ENCODE measurements around the gene UBE2QL1. TPM values are rescaled to one million over a fixed set of nuclear protein-coding genes. Genes with fewer than 3 reads are reported as not detected.
A peak's percentile ranks its signal among the peaks of the same experiment; 100 is the strongest.

UBE2QL1 gene
- total RNA-seq, 1 donor from 2014 or later: 5.6 TPM

DNA sequence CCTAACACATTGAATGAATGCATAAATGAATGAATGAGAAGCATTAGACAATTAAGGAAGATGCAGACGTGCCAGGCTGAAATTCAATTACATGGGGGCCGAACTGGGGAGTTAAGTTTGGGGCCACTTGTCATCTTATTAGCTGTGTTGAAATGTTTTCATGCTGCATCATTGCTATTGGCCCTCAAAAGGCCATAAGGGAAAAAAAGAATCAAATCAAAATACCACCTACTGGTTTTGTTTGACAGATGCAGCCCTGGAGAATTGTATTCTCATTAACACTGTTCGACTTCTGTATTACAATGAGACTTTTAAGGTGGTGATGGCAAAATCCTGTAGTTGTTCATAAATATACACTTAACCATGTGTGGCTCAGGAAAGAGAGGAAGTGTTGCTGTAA lies 38.4 kb downstream of the UBE2QL1 start:
- Mint-ChIP-seq H3K4me3 (no peak overlapping the region), H3K27ac (no peak overlapping the region), H3K4me1 (ENCODE audit: unreplicated experiment) (peaks cover 41% of the 10 kb centered on the region), H3K36me3 (no peaks in the 10 kb centered on the region), H3K9me3 (no peaks in the 10 kb centered on the region), H3K27me3 (peaks cover 24% of the 10 kb centered on the region)
- TF ChIP-seq, protein P1, sequence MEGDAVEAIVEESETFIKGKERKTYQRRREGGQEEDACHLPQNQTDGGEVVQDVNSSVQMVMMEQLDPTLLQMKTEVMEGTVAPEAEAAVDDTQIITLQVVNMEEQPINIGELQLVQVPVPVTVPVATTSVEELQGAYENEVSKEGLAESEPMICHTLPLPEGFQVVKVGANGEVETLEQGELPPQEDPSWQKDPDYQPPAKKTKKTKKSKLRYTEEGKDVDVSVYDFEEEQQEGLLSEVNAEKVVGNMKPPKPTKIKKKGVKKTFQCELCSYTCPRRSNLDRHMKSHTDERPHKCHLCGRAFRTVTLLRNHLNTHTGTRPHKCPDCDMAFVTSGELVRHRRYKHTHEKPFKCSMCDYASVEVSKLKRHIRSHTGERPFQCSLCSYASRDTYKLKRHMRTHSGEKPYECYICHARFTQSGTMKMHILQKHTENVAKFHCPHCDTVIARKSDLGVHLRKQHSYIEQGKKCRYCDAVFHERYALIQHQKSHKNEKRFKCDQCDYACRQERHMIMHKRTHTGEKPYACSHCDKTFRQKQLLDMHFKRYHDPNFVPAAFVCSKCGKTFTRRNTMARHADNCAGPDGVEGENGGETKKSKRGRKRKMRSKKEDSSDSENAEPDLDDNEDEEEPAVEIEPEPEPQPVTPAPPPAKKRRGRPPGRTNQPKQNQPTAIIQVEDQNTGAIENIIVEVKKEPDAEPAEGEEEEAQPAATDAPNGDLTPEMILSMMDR (conservative IDR thresholded peaks at IDR 0.05): no peak
- DNase-seq (ENCODE audit: extremely low spot score, unreplicated experiment): no peak

DNA sequence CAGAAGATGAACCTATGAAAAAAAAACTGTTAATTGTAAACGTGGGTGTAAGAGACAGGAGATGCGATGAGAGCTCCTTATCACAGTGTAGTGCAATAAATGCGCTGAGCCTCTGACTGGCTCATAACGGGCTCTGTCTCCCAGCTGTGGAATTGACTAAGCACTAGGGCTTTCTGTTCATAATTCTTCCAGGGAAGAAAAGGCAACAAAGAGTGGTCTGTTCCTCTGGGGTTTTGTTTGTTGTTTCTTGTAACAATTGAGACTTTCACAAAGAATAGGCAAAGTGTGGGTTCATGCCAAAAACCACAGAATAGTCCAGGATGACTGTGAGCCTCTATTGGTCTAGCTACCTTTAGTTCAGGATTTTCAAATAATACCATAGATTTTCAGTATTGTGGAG lies 39.4 kb downstream of the UBE2QL1 start:
- no peaks in the 10 kb centered on the region for H3K9me3 Mint-ChIP-seq
- peak overlapping the region; percentile 14 for H3K27ac Mint-ChIP-seq
- peaks cover 43% of the 10 kb centered on the region for H3K4me1 Mint-ChIP-seq (ENCODE audit: unreplicated experiment)
- no peaks in the 10 kb centered on the region for H3K36me3 Mint-ChIP-seq
- TF ChIP-seq, protein P1 (conservative IDR thresholded peaks at IDR 0.05): no peak
- peaks cover 30% of the 10 kb centered on the region for H3K27me3 Mint-ChIP-seq
- no peak overlapping the region for H3K4me3 Mint-ChIP-seq
- no peak for DNase-seq (ENCODE audit: extremely low spot score, unreplicated experiment)

DNA sequence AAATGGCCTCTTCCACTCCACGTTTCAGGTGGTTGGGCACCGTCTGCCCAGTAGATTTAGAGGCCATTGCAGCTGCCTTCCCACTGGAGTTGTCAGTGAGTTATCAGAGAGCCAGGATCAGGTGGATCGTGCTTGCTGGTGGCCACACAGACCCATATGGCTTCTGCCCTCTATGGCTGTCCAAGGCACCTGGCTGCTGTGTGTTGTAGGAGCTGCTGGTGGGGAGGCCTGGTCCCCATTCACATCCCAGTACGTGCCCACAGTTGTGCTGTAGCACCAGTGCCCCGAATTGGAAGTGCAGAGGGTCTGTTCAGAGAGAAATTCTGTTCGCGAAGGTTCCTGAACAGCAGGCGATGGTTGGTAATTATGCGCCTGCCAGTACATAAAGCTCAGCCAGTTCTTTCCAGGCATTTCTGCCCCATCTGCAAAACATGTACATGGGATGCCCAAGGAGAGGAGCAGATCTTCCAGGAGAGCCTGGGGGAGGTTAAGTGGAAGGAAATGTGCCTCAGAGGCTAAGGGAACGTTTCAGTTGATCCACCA lies 41.1 kb downstream of the UBE2QL1 start:
- TF ChIP-seq, protein P1 (conservative IDR thresholded peaks at IDR 0.05): no peak
- peaks cover 30% of the 10 kb centered on the region for H3K27me3 Mint-ChIP-seq

DNA sequence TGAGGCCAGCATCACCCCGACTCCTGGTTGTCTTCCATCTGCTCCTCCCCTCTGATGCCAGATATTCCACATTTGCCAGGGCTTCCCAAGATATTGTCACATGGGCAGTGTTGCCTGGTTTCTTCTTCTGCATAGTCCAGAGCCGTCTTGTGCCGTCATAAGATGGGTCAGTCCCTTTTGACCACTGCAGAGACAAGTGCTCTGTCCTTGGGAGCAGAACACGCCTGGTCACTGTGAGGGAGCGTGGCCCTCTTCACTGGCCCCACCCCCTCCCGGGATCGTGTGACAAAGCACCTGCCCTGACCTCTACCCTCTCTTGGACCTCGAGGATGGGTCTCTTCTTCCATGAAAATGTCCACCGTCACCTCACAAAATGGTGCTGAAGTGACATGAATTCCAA lies 41.6 kb downstream of the UBE2QL1 start:
- TF ChIP-seq, protein P1 (conservative IDR thresholded peaks at IDR 0.05): no peak
- H3K4me3 Mint-ChIP-seq: no peak overlapping the region
- no peak overlapping the region for H3K27ac Mint-ChIP-seq
- no peak for DNase-seq (ENCODE audit: extremely low spot score, unreplicated experiment)
- peaks cover 28% of the 10 kb centered on the region for H3K27me3 Mint-ChIP-seq
- no peaks in the 10 kb centered on the region for H3K36me3 Mint-ChIP-seq
- H3K4me1 Mint-ChIP-seq (ENCODE audit: unreplicated experiment): peaks cover 40% of the 10 kb centered on the region
- no peaks in the 10 kb centered on the region for H3K9me3 Mint-ChIP-seq

More for the DNA sequence above, 41.1 kb downstream of the UBE2QL1 start:
- H3K27ac Mint-ChIP-seq: no peak overlapping the region
- no peaks in the 10 kb centered on the region for H3K9me3 Mint-ChIP-seq
- DNase-seq (ENCODE audit: extremely low spot score, unreplicated experiment): no peak
- H3K4me3 Mint-ChIP-seq: no peak overlapping the region
- H3K36me3 Mint-ChIP-seq: no peaks in the 10 kb centered on the region
- H3K4me1 Mint-ChIP-seq (ENCODE audit: unreplicated experiment): peaks cover 43% of the 10 kb centered on the region

DNA sequence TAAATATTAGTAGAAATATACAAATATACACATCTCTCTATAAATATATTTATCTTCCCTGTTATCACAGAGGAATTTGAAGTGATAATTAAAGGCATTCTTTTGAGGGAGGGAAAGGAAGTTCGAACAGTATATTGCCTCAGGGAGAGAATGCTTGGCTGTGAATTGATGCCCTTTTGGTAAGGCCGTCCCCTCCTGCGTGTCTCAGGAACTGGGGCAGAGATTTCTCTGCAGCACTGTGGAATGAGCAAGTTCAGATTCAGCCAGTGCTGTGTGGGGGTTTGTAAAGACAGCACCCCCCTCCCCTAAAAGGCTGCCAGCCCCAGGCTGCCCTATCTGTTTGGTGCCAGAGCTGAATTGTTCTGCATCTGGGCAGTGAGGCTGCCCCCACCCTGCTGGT lies 42.0 kb downstream of the UBE2QL1 start:
- H3K9me3 Mint-ChIP-seq: no peaks in the 10 kb centered on the region
- H3K27me3 Mint-ChIP-seq: peaks cover 30% of the 10 kb centered on the region
- no peak overlapping the region for H3K4me3 Mint-ChIP-seq
- H3K27ac Mint-ChIP-seq: no peak overlapping the region
- H3K36me3 Mint-ChIP-seq: no peaks in the 10 kb centered on the region
- no peak for DNase-seq (ENCODE audit: extremely low spot score, unreplicated experiment)
- TF ChIP-seq, protein P1 (conservative IDR thresholded peaks at IDR 0.05): no peak
- peaks cover 40% of the 10 kb centered on the region for H3K4me1 Mint-ChIP-seq (ENCODE audit: unreplicated experiment)

Data from type B pancreatic cell (in vitro differentiated cells).